GM23338 (cell line): ENCODE results near the gene WDSUB1. TPM values are rescaled to one million over a fixed set of nuclear protein-coding genes. Genes with fewer than 3 reads are reported as not detected.

Experiments
- ATAC-seq: fragments of 200-7000 bp; cut with Tn5 transposase; 3 replicates; pipeline ENCODE4 v1.9.1; 2020
- DNase-seq: peaks from one replicate; pipeline ENCODE4 v3.0.0-alpha.2; 2015; ENCODE audit warnings: low spot score
- H2AFZ ChIP-seq: fragments of 200-600 bp; sonication (generic); 2 replicates; pipeline ENCODE4 v1.8.0; 2016; ENCODE audit warnings: antibody characterized with exemption, mild to moderate bottlenecking, moderate library complexity
- H3F3A ChIP-seq: fragments of 200-600 bp; sonication (generic); replicated peaks from 2 replicates; pipeline ENCODE4 v1.8.0; 2017; ENCODE audit warnings: antibody characterized with exemption, mixed run types, low read depth
- H3K27ac ChIP-seq: fragments of 200-600 bp; sonication (generic); 2 replicates; pipeline ENCODE4 v1.6.1; 2016; ENCODE audit warnings: low read depth
- H3K27me3 ChIP-seq: fragments of 200-600 bp; sonication (generic); 2 replicates; pipeline ENCODE4 v1.8.0; 2016; ENCODE audit warnings: mild to moderate bottlenecking, mixed run types, moderate library complexity; ENCODE audit not compliant: insufficient read depth
- H3K36me3 ChIP-seq: fragments of 200-600 bp; sonication (generic); 2 replicates; pipeline ENCODE4 v1.8.0; 2016; ENCODE audit warnings: mild to moderate bottlenecking; ENCODE audit not compliant: insufficient read depth
- H3K4me1 ChIP-seq: fragments of 200-600 bp; sonication (generic); 2 replicates; pipeline ENCODE4 v1.8.0; 2016; ENCODE audit warnings: mild to moderate bottlenecking, moderate library complexity; ENCODE audit not compliant: insufficient read depth
- H3K4me2 ChIP-seq: fragments of 200-600 bp; sonication (generic); 2 replicates; pipeline ENCODE4 v1.7.1; 2017; ENCODE audit warnings: mixed run types
- H3K4me3 ChIP-seq: fragments of 200-600 bp; sonication (generic); 2 replicates; pipeline ENCODE4 v1.6.1; 2016; ENCODE audit warnings: mixed run types
- H3K79me2 ChIP-seq: fragments of 200-600 bp; sonication (generic); replicated peaks from 2 replicates; pipeline ENCODE4 v1.8.0; 2017; ENCODE audit warnings: mild to moderate bottlenecking; ENCODE audit not compliant: insufficient read depth
- H3K9me2 ChIP-seq: fragments of 200-600 bp; sonication (generic); 2 replicates; pipeline ENCODE4 v1.8.0; 2017; ENCODE audit not compliant: insufficient read depth
- H4K20me1 ChIP-seq: fragments of 200-600 bp; sonication (generic); replicated peaks from 2 replicates; pipeline ENCODE4 v1.8.0; 2017; ENCODE audit warnings: mild to moderate bottlenecking; ENCODE audit not compliant: insufficient read depth
- H3K27ac Mint-ChIP-seq: 2 replicates; pipeline ENCODE4 v1.8.0; 2020; ENCODE audit warnings: inconsistent platforms, mild to moderate bottlenecking, moderate library complexity, mixed read lengths
- H3K27me3 Mint-ChIP-seq: 3 replicates; pipeline ENCODE4 v1.8.0; 2022; ENCODE audit warnings: low read depth, mild to moderate bottlenecking, moderate library complexity, mixed read lengths, inconsistent platforms; ENCODE audit not compliant: insufficient read depth, poor library complexity
- H3K36me3 Mint-ChIP-seq: 3 replicates; pipeline ENCODE4 v1.8.0; 2021; ENCODE audit warnings: low read depth, mild to moderate bottlenecking, inconsistent platforms, moderate library complexity, mixed read lengths
- H3K4me1 Mint-ChIP-seq: 3 replicates; pipeline ENCODE4 v1.8.0; 2020; ENCODE audit warnings: mild to moderate bottlenecking, inconsistent platforms, mixed read lengths
- H3K4me3 Mint-ChIP-seq: 3 replicates; pipeline ENCODE4 v1.8.0; 2021; ENCODE audit warnings: moderate library complexity, mild to moderate bottlenecking, inconsistent platforms, mixed read lengths
- H3K9me3 Mint-ChIP-seq: 3 replicates; pipeline ENCODE4 v1.8.0; 2020; ENCODE audit warnings: moderate library complexity, mild to moderate bottlenecking, inconsistent platforms, mixed read lengths
- CREB1 ChIP-seq: fragments of 250-450 bp; sonication (Bioruptor Pico); IDR thresholded peaks from 2 replicates; pipeline ENCODE4 v1.5.0; 2020; ENCODE audit warnings: low read depth, mild to moderate bottlenecking, moderate library complexity
- CTCF ChIP-seq, 2 experiments: fragments of 200-600 bp in 1 of 2; sonication (generic) in 1 of 2; conservative IDR thresholded peaks; 2 replicates each; pipeline versions ENCODE4 v1.5.1 to v1.6.1; 2016 to 2017; ENCODE audit warnings: antibody characterized with exemption in 2 of 2, low read depth in 2 of 2, mild to moderate bottlenecking in 2 of 2, moderate library complexity in 1 of 2
- EZH2phosphoT487 ChIP-seq: fragments of 200-600 bp; sonication (generic); IDR thresholded peaks from one replicate; pipeline ENCODE4 v1.8.1; 2018; ENCODE audit warnings: antibody characterized with exemption; ENCODE audit not compliant: unreplicated experiment
- NANOG ChIP-seq: IDR thresholded peaks from 2 replicates; pipeline ENCODE4 v1.6.1; 2016; ENCODE audit warnings: antibody characterized with exemption, borderline replicate concordance
- POLR2AphosphoS5 ChIP-seq: IDR thresholded peaks from 2 replicates; pipeline ENCODE4 v1.6.1; 2016; ENCODE audit warnings: antibody characterized with exemption, low read depth
- STAT1 ChIP-seq: IDR thresholded peaks from one replicate; pipeline ENCODE4 v1.6.1; 2016; ENCODE audit warnings: antibody characterized with exemption; ENCODE audit not compliant: unreplicated experiment
- ZNF331 ChIP-seq: fragments of 250-450 bp; sonication (Bioruptor Pico); IDR thresholded peaks from 2 replicates; pipeline ENCODE4 v1.5.0; 2020; ENCODE audit warnings: low read depth, mild to moderate bottlenecking, moderate library complexity
- polyA plus RNA-seq: library from polyadenylated mRNA; unstranded; fragments of >200 nt; fragmentation: Nextera tagmentation; extraction: Ambion mirVana; gene quantifications from 2 replicates; pipeline ENCODE4 v1.2.1, GENCODE V29; 2016
- total RNA-seq: library from RNA; depleted of rRNA; stranded (reverse); fragments of >200 nt; shearing (Covaris generic); gene quantifications from 2 replicates; pipeline ENCODE4 v1.2.3, GENCODE V29; 2014

Gene WDSUB1
- total and polyA plus RNA-seq, 2 experiments from 2014 or later = 9.9 to 12.2 TPM

- no peaks in the 10 kb centered on the region for H3K36me3 ChIP-seq
- peaks cover 4% of the 10 kb centered on the region; the same call in 1 of the 2 replicates for H4K20me1 ChIP-seq
- Mint-ChIP-seq H3K36me3 (peaks cover 13% of the 10 kb centered on the region; the same call in 2 of the 3 replicates), H3K4me3 (no peak overlapping the region), H3K27me3 (no peaks in the 10 kb centered on the region), H3K9me3 (no peaks in the 10 kb centered on the region), H3K4me1 (no peaks in the 10 kb centered on the region), H3K27ac (no peak overlapping the region)
- H3F3A ChIP-seq = no peaks in the 10 kb centered on the region
- H3K9me2 ChIP-seq = no peaks in the 10 kb centered on the region
- no peak for DNase-seq
- H2AFZ ChIP-seq = no peak overlapping the region
- no peaks in the 10 kb centered on the region for H3K4me1 ChIP-seq
- no peaks in the 10 kb centered on the region for H3K27me3 ChIP-seq
- no peaks in the 10 kb centered on the region for H3K79me2 ChIP-seq
- TF ChIP-seq CTCF (conservative IDR thresholded peaks at IDR 0.05; ENCODE audit: low read depth in 2 of 2) = no peak
- no peak for TF ChIP-seq CREB1 (CRISPR knock-in tag)
- TF ChIP-seq STAT1 = no peak
- no peak for TF ChIP-seq EZH2phosphoT487
- no peak for TF ChIP-seq POLR2AphosphoS5
- TF ChIP-seq NANOG = no peak
- no peak for TF ChIP-seq ZNF331 (CRISPR knock-in tag)
- H3K27ac ChIP-seq = no peak overlapping the region
- H3K4me3 ChIP-seq = no peak overlapping the region
- H3K4me2 ChIP-seq = no peak overlapping the region
- ATAC-seq = no peak
Observed at GRCh38 chr2:159243529-159243928, 43.0 kb downstream of the WDSUB1 start.

DNA sequence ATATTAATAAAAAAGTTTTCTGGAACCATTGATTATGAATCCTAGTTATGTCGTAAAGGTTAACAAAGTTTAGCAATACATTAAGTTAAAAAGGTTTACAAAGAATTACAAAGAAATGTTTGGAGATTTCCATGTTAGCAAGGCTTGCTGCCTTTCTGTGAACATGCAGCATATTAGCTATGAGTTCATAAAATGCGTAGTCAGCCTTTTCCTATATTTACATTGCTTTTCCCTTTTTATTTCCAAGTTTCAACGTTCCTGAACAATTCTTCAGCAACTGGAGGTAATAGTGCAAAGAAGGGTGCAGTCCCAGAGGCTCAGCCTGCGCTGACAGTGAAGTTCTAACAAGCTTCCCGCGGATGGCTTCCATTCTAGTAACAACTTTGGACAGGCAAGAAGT lies 51.6 kb downstream of the WDSUB1 start:
- ATAC-seq (no peak), DNase-seq (no peak)
- Mint-ChIP-seq H3K4me1 (no peaks in the 10 kb centered on the region), H3K4me3 (no peak overlapping the region), H3K27ac (no peak overlapping the region), H3K9me3 (no peaks in the 10 kb centered on the region), H3K36me3 (peaks cover 4% of the 10 kb centered on the region; the same call in 1 of the 3 replicates), H3K27me3 (peaks cover 3% of the 10 kb centered on the region)
- Histone ChIP-seq H3K4me2 (no peak overlapping the region), H4K20me1 (no peaks in the 10 kb centered on the region), H3K4me3 (no peak overlapping the region), H3F3A (no peaks in the 10 kb centered on the region), H2AFZ (no peak overlapping the region), H3K4me1 (no peaks in the 10 kb centered on the region), H3K27me3 (no peaks in the 10 kb centered on the region), H3K36me3 (peaks cover 8% of the 10 kb centered on the region; the same call in 1 of the 2 replicates), H3K27ac (no peak overlapping the region), H3K9me2 (no peaks in the 10 kb centered on the region), H3K79me2 (no peaks in the 10 kb centered on the region)
- TF ChIP-seq EZH2phosphoT487 (no peak), NANOG (no peak), CTCF (conservative IDR thresholded peaks at IDR 0.05; ENCODE audit: low read depth in 2 of 2) (no peak)
